HepG2 (cell line): ENCODE measurements around the gene LENG1. TPM values are rescaled to one million over a fixed set of nuclear protein-coding genes. Genes with fewer than 3 reads are reported as not detected.
A peak's percentile ranks its signal among the peaks of the same experiment; 100 is the strongest.

Experiments used
- FOXA3 ChIP-seq: IDR thresholded peaks from 2 replicates; pipeline ENCODE4 v1.6.1; 2016; ENCODE audit warnings: missing genetic modification reagents, missing compliant biosample characterization
- FOXK1 ChIP-seq: sonication (generic); formaldehyde crosslinking; IDR thresholded peaks from 2 replicates; pipeline ENCODE4 v1.4.0; 2020; ENCODE audit warnings: low read depth, missing genetic modification reagents, borderline replicate concordance
- FUBP1 ChIP-seq: sonication (generic); formaldehyde crosslinking; IDR thresholded peaks from 2 replicates; pipeline ENCODE4 v1.5.1; 2020; ENCODE audit warnings: missing genetic modification reagents, mild to moderate bottlenecking, borderline replicate concordance
- GFI1 ChIP-seq: sonication (generic); formaldehyde crosslinking; IDR thresholded peaks from 2 replicates; pipeline ENCODE4 v1.5.0; 2020; ENCODE audit warnings: missing genetic modification reagents, mild to moderate bottlenecking, borderline replicate concordance
- GPBP1L1 ChIP-seq: sonication (generic); formaldehyde crosslinking; IDR thresholded peaks from 2 replicates; pipeline ENCODE4 v1.5.0; 2020; ENCODE audit warnings: mild to moderate bottlenecking, missing genetic modification reagents
- HBP1 ChIP-seq: IDR thresholded peaks from 2 replicates; pipeline ENCODE4 v1.6.1; 2016; ENCODE audit warnings: low read depth, control low read depth
- HNF4G ChIP-seq, 2 experiments: sonication (generic) in 1 of 2; formaldehyde crosslinking in 1 of 2; IDR thresholded peaks; 2 replicates each; pipeline versions ENCODE4 v1.4.0 to v1.6.1; 2011 to 2020; ENCODE audit warnings: borderline replicate concordance in 2 of 2, low read depth in 2 of 2, mild to moderate bottlenecking in 2 of 2, low read length in 1 of 2, missing genetic modification reagents in 1 of 2, moderate library complexity in 1 of 2
- IRF2 ChIP-seq: IDR thresholded peaks from 2 replicates; pipeline ENCODE4 v1.6.1; 2018; ENCODE audit warnings: missing genetic modification reagents, missing compliant biosample characterization
- JUNB ChIP-seq: sonication (generic); formaldehyde crosslinking; IDR thresholded peaks from 2 replicates; pipeline ENCODE4 v1.8.0; 2022; ENCODE audit warnings: missing genetic modification reagents, mild to moderate bottlenecking, borderline replicate concordance
- PLRG1 ChIP-seq: fragments of 450-650 bp; conservative IDR thresholded peaks from 2 replicates; pipeline ENCODE4 v1.6.1; 2016
- SP4 ChIP-seq: sonication (generic); formaldehyde crosslinking; IDR thresholded peaks from 2 replicates; pipeline ENCODE4 v1.8.1; 2023; ENCODE audit warnings: mild to moderate bottlenecking, missing genetic modification reagents
- USF2 ChIP-seq, 2 experiments: sonication (generic) in 1 of 2; formaldehyde crosslinking in 1 of 2; IDR thresholded peaks; 2 replicates each; pipeline versions ENCODE4 v1.5.1 to v1.6.1; 2011 to 2020; ENCODE audit warnings: borderline replicate concordance in 1 of 2, low read depth in 1 of 2, low read length in 1 of 2, mild to moderate bottlenecking in 1 of 2, missing genetic modification reagents in 1 of 2, moderate library complexity in 1 of 2
- ZBTB2 ChIP-seq: sonication (generic); formaldehyde crosslinking; IDR thresholded peaks from 2 replicates; pipeline ENCODE4 v1.8.0; 2022; ENCODE audit warnings: low read depth, missing genetic modification reagents
- ZFAT ChIP-seq: sonication (generic); formaldehyde crosslinking; conservative IDR thresholded peaks from 2 replicates; pipeline ENCODE4 v1.8.1; 2023; ENCODE audit warnings: missing genetic modification reagents, inconsistent platforms
- ZMAT3 ChIP-seq: sonication (generic); formaldehyde crosslinking; conservative IDR thresholded peaks from 2 replicates; pipeline ENCODE4 v1.7.0; 2021; ENCODE audit warnings: missing genetic modification reagents
- ZNF101 ChIP-seq: sonication (generic); formaldehyde crosslinking; IDR thresholded peaks from 2 replicates; pipeline ENCODE4 v1.4.0; 2020; ENCODE audit warnings: mild to moderate bottlenecking, low read depth, missing genetic modification reagents, borderline replicate concordance
- ZNF34 ChIP-seq: sonication (generic); formaldehyde crosslinking; IDR thresholded peaks from 2 replicates; pipeline ENCODE4 v1.4.0; 2020; ENCODE audit warnings: mild to moderate bottlenecking, missing genetic modification reagents, borderline replicate concordance
- ZNF766 ChIP-seq: sonication (generic); formaldehyde crosslinking; IDR thresholded peaks from 2 replicates; pipeline ENCODE4 v1.5.0; 2020; ENCODE audit warnings: missing genetic modification reagents, borderline replicate concordance
- ZSCAN29 ChIP-seq: sonication (generic); formaldehyde crosslinking; conservative IDR thresholded peaks from 2 replicates; pipeline ENCODE4 v1.4.0; 2020; ENCODE audit warnings: mild to moderate bottlenecking, missing genetic modification reagents
- ZSCAN31 ChIP-seq: sonication (generic); formaldehyde crosslinking; IDR thresholded peaks from 2 replicates; pipeline ENCODE4 v1.5.0; 2020; ENCODE audit warnings: low read depth, mild to moderate bottlenecking, missing genetic modification reagents
- polyA plus RNA-seq, 8 experiments: library from polyadenylated mRNA; depleted of rRNA in 3 of 8; stranded (reverse) in 7 of 8; unstranded in 1 of 8; fragments of >200 nt; fragmentation: Illumina TruSeq in 4 of 8; extraction: Trizol in 4 of 8; gene quantifications; 2 replicates each; pipeline versions ENCODE4 v1.2.1 to v1.2.3, GENCODE V29; 2011 to 2016; ENCODE audit warnings: low read depth in 4 of 8, missing spikeins in 1 of 8, mixed read lengths in 1 of 8; ENCODE audit not compliant: insufficient read depth in 1 of 8
- total RNA-seq, 5 experiments: library from RNA; depleted of rRNA; stranded (reverse); fragments of >200 nt; fragmentation: Illumina TruSeq; extraction: Trizol; gene quantifications; 2 replicates each; pipeline ENCODE4 v1.2.3, GENCODE V29; 2016; ENCODE audit warnings: low read depth in 1 of 5

The LENG1 gene
- total and polyA plus RNA-seq, 2 of the 13 experiments (the other 11 are each of a cell fraction or from before 2014, with no cell fraction given): 1.8 to 3.8 TPM

- TF ChIP-seq GPBP1L1 (CRISPR knock-in tag) (no peak), ZSCAN31 (CRISPR knock-in tag) (peak; percentile 51; the same call in 1 of the 2 replicates), JUNB (CRISPR knock-in tag) (no peak), IRF2 (CRISPR knock-in tag) (no peak), ZNF766 (CRISPR knock-in tag) (no peak), ZNF34 (CRISPR knock-in tag) (no peak), ZSCAN29 (no peak), GFI1 (no peak), ZBTB2 (no peak), PLRG1 (no peak), ZMAT3 (CRISPR knock-in tag) (no peak), SP4 (no peak), FUBP1 (CRISPR knock-in tag) (no peak), HBP1 (CRISPR knock-in tag) (no peak), ZNF101 (CRISPR knock-in tag) (0 out of 2 replicates have a peak, but pooled peaks have one; percentile 55), FOXA3 (CRISPR knock-in tag) (no peak), USF2 (IDR thresholded peaks at IDR 0.05; ENCODE audit: low read depth, low read length) (no peak), USF2 (CRISPR knock-in tag; IDR thresholded peaks at IDR 0.05; ENCODE audit: borderline replicate concordance) (no peak), ZFAT (CRISPR knock-in tag) (no peak), FOXK1 (CRISPR knock-in tag) (no peak), HNF4G (IDR thresholded peaks at IDR 0.05; ENCODE audit: borderline replicate concordance, low read depth, low read length) (no peak), HNF4G (CRISPR knock-in tag; IDR thresholded peaks at IDR 0.05; ENCODE audit: borderline replicate concordance, low read depth) (no peak)
Measured at GRCh38 chr19:54137699-54138488, 21.6 kb downstream of the LENG1 start, which contains the start of gene CNOT3 (continued).
